LNCAP (cell line): ENCODE results near the gene FAM169A.

Source experiments
- CTCF ChIP-seq: fragments of 450-650 bp; IDR thresholded peaks from 2 replicates; pipeline ENCODE4 v1.5.1; 2017; ENCODE audit warnings: mild to moderate bottlenecking

The FAM169A gene

GRCh38 chr5:74787424-74787823 lies 78.8 kb downstream of the FAM169A start:
- TF ChIP-seq CTCF: no peak

- TF ChIP-seq CTCF: no peak
Measured at GRCh38 chr5:74786851-74787250, 79.3 kb downstream of the FAM169A start.

GRCh38 chr5:74778609-74779008 lies 87.6 kb downstream of the FAM169A start:
- no peak for TF ChIP-seq CTCF

- TF ChIP-seq CTCF: no peak
Measured at GRCh38 chr5:74772359-74772758, 93.8 kb downstream of the FAM169A start.

GRCh38 chr5:74767579-74767913 lies 98.6 kb downstream of the FAM169A start:
- no peak for TF ChIP-seq CTCF

GRCh38 chr5:74766849-74767578 lies 99.2 kb downstream of the FAM169A start, which contains the start of the genes GFM2 and NSA2:
GFM2 (minus strand) TSS chr5:74767117; CDS start chr5:74763742, 3,375 bp downstream.
NSA2 (plus strand) TSS chr5:74767249; CDS start chr5:74767361, 112 bp downstream.
- TF ChIP-seq CTCF: no peak

- TF ChIP-seq CTCF: peak; percentile 44
Measured at GRCh38 chr5:74766418-74766848, 99.8 kb downstream of the FAM169A start.
